HEK293T (cell line): ENCODE results near the gene SPDYE2.
"Not testable (repeated sequence)": the region's sequence is repeated elsewhere in the genome, so short reads cannot be mapped to it uniquely, and the experiment has no call there.

Experiments used
- ARNT ChIP-seq: fragments of 450-650 bp; IDR thresholded peaks from 2 replicates; pipeline ENCODE4 v1.6.1; 2017; ENCODE audit warnings: mild to moderate bottlenecking
- BHLHE40 ChIP-seq: fragments of 450-650 bp; IDR thresholded peaks from 2 replicates; pipeline ENCODE4 v1.6.1; 2016; ENCODE audit warnings: mild to moderate bottlenecking, moderate library complexity, borderline replicate concordance
- FOXA1 ChIP-seq: fragments of 450-650 bp; IDR thresholded peaks from 2 replicates; pipeline ENCODE4 v1.6.1; 2016; ENCODE audit warnings: mild to moderate bottlenecking
- FOXK2 ChIP-seq: fragments of 450-650 bp; IDR thresholded peaks from 2 replicates; pipeline ENCODE4 v1.6.1; 2016; ENCODE audit warnings: mild to moderate bottlenecking
- FOXM1 ChIP-seq: fragments of 450-650 bp; IDR thresholded peaks from 2 replicates; pipeline ENCODE4 v1.6.1; 2017; ENCODE audit warnings: mild to moderate bottlenecking, borderline replicate concordance
- HDGF ChIP-seq: fragments of 450-650 bp; IDR thresholded peaks from 2 replicates; pipeline ENCODE4 v1.6.1; 2017; ENCODE audit warnings: antibody characterized with exemption, borderline replicate concordance
- L3MBTL2 ChIP-seq: fragments of 450-650 bp; conservative IDR thresholded peaks from 2 replicates; pipeline ENCODE4 v1.6.1; 2016; ENCODE audit warnings: mild to moderate bottlenecking
- LEF1 ChIP-seq: fragments of 450-650 bp; IDR thresholded peaks from 2 replicates; pipeline ENCODE4 v1.6.1; 2017; ENCODE audit warnings: mild to moderate bottlenecking, borderline replicate concordance
- NFRKB ChIP-seq: fragments of 450-650 bp; IDR thresholded peaks from 2 replicates; pipeline ENCODE4 v1.6.1; 2016; ENCODE audit warnings: mild to moderate bottlenecking, moderate library complexity
- SP1 ChIP-seq: fragments of 450-650 bp; IDR thresholded peaks from 2 replicates; pipeline ENCODE4 v1.6.1; 2017
- SUZ12 ChIP-seq: fragments of 450-650 bp; IDR thresholded peaks from 2 replicates; pipeline ENCODE4 v1.6.1; 2016; ENCODE audit warnings: mild to moderate bottlenecking
- TARDBP ChIP-seq: fragments of 450-650 bp; IDR thresholded peaks from 2 replicates; pipeline ENCODE4 v1.6.1; 2016
- ZNF384 ChIP-seq: fragments of 450-650 bp; IDR thresholded peaks from 2 replicates; pipeline ENCODE4 v1.6.1; 2016
- TF ChIP-seq, protein P1 (sequence below): fragments of 450-650 bp; IDR thresholded peaks from 2 replicates; pipeline ENCODE4 v1.6.1; 2016

DNA sequence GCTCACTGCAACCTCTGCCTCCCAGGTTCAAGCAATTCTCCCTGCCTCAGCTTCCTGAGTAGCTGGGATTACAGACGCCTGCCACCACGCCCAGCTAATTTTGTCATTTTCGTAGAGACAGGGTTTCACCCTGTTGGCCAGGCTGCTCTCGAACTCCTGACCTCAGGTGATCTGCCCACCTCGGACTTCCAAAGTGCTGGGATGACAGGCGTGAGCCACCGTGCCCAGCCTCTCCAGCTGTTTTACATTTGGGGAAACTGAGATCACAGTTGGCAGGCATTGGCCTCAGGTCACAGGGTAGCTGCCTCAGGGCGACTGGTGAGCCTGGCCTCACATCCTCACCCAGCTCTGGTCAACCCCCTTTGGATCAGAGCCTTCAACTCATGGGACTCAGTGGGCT, 40.5 kb upstream of the SPDYE2 start:
- not testable (repeated sequence) for TF ChIP-seq LEF1, BHLHE40, FOXM1, FOXK2, SUZ12, L3MBTL2, ZNF384, NFRKB, SP1, ARNT, TARDBP, FOXA1, HDGF
- TF ChIP-seq, protein P1, sequence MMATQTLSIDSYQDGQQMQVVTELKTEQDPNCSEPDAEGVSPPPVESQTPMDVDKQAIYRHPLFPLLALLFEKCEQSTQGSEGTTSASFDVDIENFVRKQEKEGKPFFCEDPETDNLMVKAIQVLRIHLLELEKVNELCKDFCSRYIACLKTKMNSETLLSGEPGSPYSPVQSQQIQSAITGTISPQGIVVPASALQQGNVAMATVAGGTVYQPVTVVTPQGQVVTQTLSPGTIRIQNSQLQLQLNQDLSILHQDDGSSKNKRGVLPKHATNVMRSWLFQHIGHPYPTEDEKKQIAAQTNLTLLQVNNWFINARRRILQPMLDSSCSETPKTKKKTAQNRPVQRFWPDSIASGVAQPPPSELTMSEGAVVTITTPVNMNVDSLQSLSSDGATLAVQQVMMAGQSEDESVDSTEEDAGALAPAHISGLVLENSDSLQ: not testable (repeated sequence)
